Natural killer cell (primary cell): ENCODE results near the gene SNAPC3. TPM values are rescaled to one million over a fixed set of nuclear protein-coding genes. Genes with fewer than 3 reads are reported as not detected.

Experiments
- ATAC-seq, 3 donors: fragments of 150-1000 bp in 2 of 3; fragments of 200-7000 bp in 1 of 3; cut with Tn5 transposase; 1 replicate in 1 of 3; 2 replicates in 2 of 3; pipeline ENCODE4 v1.10.0; 2021; ENCODE audit warnings: mild to moderate bottlenecking in 2 of 3, moderate library complexity in 2 of 3
- DNase-seq, 2 donors: peaks; one replicate each; pipeline versions ENCODE4 v3.0.0 to v3.0.0-alpha.2; 2013 to 2021; ENCODE audit warnings: mixed read lengths in 1 of 2
- H3K27ac ChIP-seq: one replicate; pipeline ENCODE4 v1.5.1; 2013; ENCODE audit warnings: mild to moderate bottlenecking, low read length
- H3K27me3 ChIP-seq: one replicate; pipeline ENCODE4 v1.6.1; 2013; ENCODE audit warnings: low read length; ENCODE audit not compliant: control insufficient read depth, insufficient read depth
- H3K36me3 ChIP-seq: one replicate; pipeline ENCODE4 v1.6.1; 2013; ENCODE audit warnings: low read length; ENCODE audit not compliant: control insufficient read depth, insufficient read depth
- H3K4me1 ChIP-seq: one replicate; pipeline ENCODE4 v1.6.1; 2013; ENCODE audit warnings: low read length; ENCODE audit not compliant: control insufficient read depth, insufficient read depth
- H3K4me3 ChIP-seq: one replicate; pipeline ENCODE4 v1.5.1; 2013; ENCODE audit warnings: low read length
- H3K9me3 ChIP-seq: one replicate; pipeline ENCODE4 v1.6.1; 2013; ENCODE audit warnings: low read length; ENCODE audit not compliant: control insufficient read depth, insufficient read depth
- H3K27ac Mint-ChIP-seq, 2 donors: one replicate each; pipeline ENCODE4 v1.8.0; 2022; ENCODE audit warnings: mild to moderate bottlenecking in 2 of 2, mixed read lengths in 2 of 2, moderate library complexity in 1 of 2
- H3K27me3 Mint-ChIP-seq, 2 donors: one replicate each; pipeline ENCODE4 v1.8.0; 2022; ENCODE audit warnings: low read depth in 2 of 2, mixed read lengths in 2 of 2
- H3K36me3 Mint-ChIP-seq: one replicate; pipeline ENCODE4 v1.8.0; 2022; ENCODE audit warnings: mixed read lengths
- H3K4me1 Mint-ChIP-seq, 2 donors: one replicate each; pipeline ENCODE4 v1.8.0; 2022; ENCODE audit warnings: mixed read lengths in 2 of 2
- H3K4me3 Mint-ChIP-seq: one replicate; pipeline ENCODE4 v1.8.0; 2022; ENCODE audit warnings: mild to moderate bottlenecking, moderate library complexity, mixed read lengths
- H3K9me3 Mint-ChIP-seq, 2 donors: one replicate each; pipeline ENCODE4 v1.8.0; 2022; ENCODE audit warnings: mixed read lengths in 2 of 2
- WGBS: methylation state at CpG from one replicate; pipeline ENCODE4 v1.1.7; 2013; ENCODE audit warnings: missing lambda C conversion rate; ENCODE audit not compliant: insufficient coverage; 5-methylcytosine and 5-hydroxymethylcytosine counted together
- intact Hi-C: fragments of 100-400 bp; cut with micrococcal nuclease; formaldehyde crosslinking; loops from one replicate; pipeline ENCODE4 v1.14.2; 2022
- total RNA-seq, 4 donors: library from RNA; stranded (reverse); fragments of 120-200 nt in 1 of 4; gene quantifications; one replicate each; pipeline versions ENCODE4 v1.2.3 to v1.2.4, GENCODE V29; 2013 to 2022
- TF ChIP-seq, protein P1 (sequence below): fragments of 200-600 bp; IDR thresholded peaks from one replicate; pipeline ENCODE4 v1.8.0; 2022; ENCODE audit warnings: antibody characterized with exemption

SNAPC3 gene
- total RNA-seq, 3 donors from 2014 or later (not counting 1 experiment from before 2014, with no cell fraction given) = 18.5 to 22.2 (median 19.2) TPM

DNA sequence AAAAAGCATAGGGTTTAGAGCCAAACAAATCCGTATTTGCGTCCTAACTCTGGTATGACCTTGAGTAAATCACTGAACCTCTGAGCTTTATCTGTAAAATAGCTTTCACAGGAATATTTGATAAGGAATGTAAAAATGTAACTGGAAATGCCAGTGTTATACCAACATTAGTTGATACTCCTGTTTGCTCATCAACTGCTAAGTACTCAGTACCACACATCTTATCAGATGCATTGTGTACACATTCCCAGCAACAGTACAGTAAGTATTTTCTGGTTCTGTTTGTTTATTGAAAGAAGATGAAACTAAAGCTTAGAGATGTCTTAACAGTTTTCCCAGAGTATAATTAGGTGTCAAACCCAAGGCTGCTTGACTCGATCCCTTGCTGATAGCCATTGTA, 21.5 kb downstream of the SNAPC3 start:
- Mint-ChIP-seq H3K9me3 (no peaks in the 10 kb centered on the region), H3K27ac (no peak overlapping the region), H3K27me3 (no peaks in the 10 kb centered on the region), H3K36me3 (peaks cover 25% of the 10 kb centered on the region), H3K4me1 (peaks cover 19 to 29% of the 10 kb centered on the region in 2 donors), H3K4me3 (no peak overlapping the region)
- ATAC-seq = no peak
- no peaks in the 10 kb centered on the region for H3K27me3 ChIP-seq
- no peak for DNase-seq
- peaks cover 66% of the 10 kb centered on the region for H3K36me3 ChIP-seq
- no peaks in the 10 kb centered on the region for H3K4me1 ChIP-seq
- H3K9me3 ChIP-seq = no peaks in the 10 kb centered on the region
- TF ChIP-seq, protein P1, sequence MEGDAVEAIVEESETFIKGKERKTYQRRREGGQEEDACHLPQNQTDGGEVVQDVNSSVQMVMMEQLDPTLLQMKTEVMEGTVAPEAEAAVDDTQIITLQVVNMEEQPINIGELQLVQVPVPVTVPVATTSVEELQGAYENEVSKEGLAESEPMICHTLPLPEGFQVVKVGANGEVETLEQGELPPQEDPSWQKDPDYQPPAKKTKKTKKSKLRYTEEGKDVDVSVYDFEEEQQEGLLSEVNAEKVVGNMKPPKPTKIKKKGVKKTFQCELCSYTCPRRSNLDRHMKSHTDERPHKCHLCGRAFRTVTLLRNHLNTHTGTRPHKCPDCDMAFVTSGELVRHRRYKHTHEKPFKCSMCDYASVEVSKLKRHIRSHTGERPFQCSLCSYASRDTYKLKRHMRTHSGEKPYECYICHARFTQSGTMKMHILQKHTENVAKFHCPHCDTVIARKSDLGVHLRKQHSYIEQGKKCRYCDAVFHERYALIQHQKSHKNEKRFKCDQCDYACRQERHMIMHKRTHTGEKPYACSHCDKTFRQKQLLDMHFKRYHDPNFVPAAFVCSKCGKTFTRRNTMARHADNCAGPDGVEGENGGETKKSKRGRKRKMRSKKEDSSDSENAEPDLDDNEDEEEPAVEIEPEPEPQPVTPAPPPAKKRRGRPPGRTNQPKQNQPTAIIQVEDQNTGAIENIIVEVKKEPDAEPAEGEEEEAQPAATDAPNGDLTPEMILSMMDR = no peak
- 91% methylated on average over 3 of the region's 3 CpGs for whole genome bisulfite sequencing
- intact Hi-C loops = no loop called here
- no peak overlapping the region for H3K4me3 ChIP-seq
- no peak overlapping the region for H3K27ac ChIP-seq

DNA sequence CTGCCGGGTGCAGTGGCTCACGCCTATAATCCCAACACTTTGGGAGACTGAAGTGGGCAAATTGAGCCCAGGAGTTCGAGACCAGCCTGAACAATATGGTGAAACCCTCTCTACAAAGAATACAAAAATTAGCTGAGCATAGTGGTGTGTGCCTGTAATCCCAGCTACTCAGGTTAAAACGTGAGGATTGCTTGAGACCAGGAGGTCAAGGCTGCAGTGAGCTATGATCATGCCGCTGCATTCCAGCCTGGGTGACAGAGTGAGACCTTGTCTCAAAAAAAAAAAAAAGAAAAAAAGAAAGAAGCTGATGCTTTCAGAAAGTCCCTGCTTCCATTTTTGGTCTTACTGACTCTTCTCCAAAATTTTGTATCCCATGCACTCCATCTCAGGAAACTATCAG, 31.3 kb downstream of the SNAPC3 start:
- Histone ChIP-seq H3K36me3 (peaks cover 63% of the 10 kb centered on the region), H3K27me3 (no peaks in the 10 kb centered on the region), H3K9me3 (no peaks in the 10 kb centered on the region), H3K4me1 (no peaks in the 10 kb centered on the region), H3K27ac (no peak overlapping the region), H3K4me3 (no peak overlapping the region)
- no peak overlapping the region for H3K4me3 Mint-ChIP-seq
- peak overlapping the region in 1 of 2 donors; percentile 38 for H3K27ac Mint-ChIP-seq
- ATAC-seq (no peak), DNase-seq (no peak)
- intact Hi-C loops = no loop called here
- H3K9me3 Mint-ChIP-seq = no peaks in the 10 kb centered on the region
- H3K36me3 Mint-ChIP-seq = no peaks in the 10 kb centered on the region
- TF ChIP-seq, protein P1 = no peak
- no peaks in the 10 kb centered on the region for H3K4me1 Mint-ChIP-seq
- no peaks in the 10 kb centered on the region for H3K27me3 Mint-ChIP-seq
- WGBS = 99% methylated on average over 4 of the region's 5 CpGs

DNA sequence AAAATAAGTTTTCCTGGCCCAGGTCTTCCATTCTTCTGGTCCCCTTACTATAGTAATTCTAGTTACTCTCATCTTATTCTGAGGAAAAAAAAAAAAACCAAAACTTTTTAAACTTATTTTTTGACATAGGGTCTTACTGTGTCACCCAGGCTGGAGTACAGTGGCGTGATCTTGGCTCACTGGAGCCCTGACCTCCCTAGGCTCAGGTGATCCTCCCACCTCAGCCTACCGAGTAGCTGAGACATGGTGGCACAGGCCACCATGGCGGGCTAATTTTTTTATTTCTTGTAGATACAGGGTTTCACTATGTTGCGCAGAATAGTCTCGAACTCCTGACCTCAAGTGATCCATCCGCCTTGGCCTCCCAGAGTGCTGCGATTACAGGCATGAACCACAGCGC, 38.4 kb downstream of the SNAPC3 start:
- H3K36me3 Mint-ChIP-seq = peaks cover 7% of the 10 kb centered on the region
- H3K27me3 ChIP-seq = no peaks in the 10 kb centered on the region
- intact Hi-C loops = no loop called here
- H3K27me3 Mint-ChIP-seq = no peaks in the 10 kb centered on the region
- WGBS = 96% methylated on average over 8 of the region's 8 CpGs
- no peaks in the 10 kb centered on the region for H3K9me3 Mint-ChIP-seq
- no peak overlapping the region for H3K27ac ChIP-seq
- TF ChIP-seq, protein P1 = no peak
- H3K27ac Mint-ChIP-seq = peak overlapping the region in 1 of 2 donors; percentile 21
- H3K4me1 ChIP-seq = no peaks in the 10 kb centered on the region
- H3K4me3 Mint-ChIP-seq = no peak overlapping the region
- H3K4me1 Mint-ChIP-seq = no peaks in the 10 kb centered on the region
- peaks cover 71% of the 10 kb centered on the region for H3K36me3 ChIP-seq
- ATAC-seq (no peak), DNase-seq (no peak)
- H3K4me3 ChIP-seq = no peak overlapping the region
- no peaks in the 10 kb centered on the region for H3K9me3 ChIP-seq

DNA sequence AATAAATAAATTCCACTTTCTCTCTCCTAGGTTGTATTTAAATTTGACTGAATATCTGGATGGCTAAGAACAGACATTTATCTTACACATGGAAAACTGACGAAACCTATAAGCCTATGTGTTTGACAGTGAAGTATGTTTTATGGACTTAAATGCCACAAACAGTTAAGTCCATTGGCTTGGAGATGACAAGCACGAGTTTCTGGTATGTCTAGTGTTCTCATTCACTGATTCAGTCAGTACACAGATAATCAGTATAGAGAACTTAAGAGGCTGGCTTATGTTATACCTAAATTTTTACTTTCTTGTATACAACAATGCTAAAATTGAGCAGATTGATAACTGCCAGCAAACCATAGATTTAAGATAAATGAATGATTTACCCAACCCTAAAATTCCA, 38.9 kb downstream of the SNAPC3 start:
- H3K9me3 Mint-ChIP-seq = no peaks in the 10 kb centered on the region
- TF ChIP-seq, protein P1 = no peak
- H3K4me1 Mint-ChIP-seq = no peaks in the 10 kb centered on the region
- no peak overlapping the region for H3K27ac ChIP-seq
- H3K36me3 Mint-ChIP-seq = peaks cover 8% of the 10 kb centered on the region
- no peak overlapping the region for H3K4me3 ChIP-seq
- no peaks in the 10 kb centered on the region for H3K27me3 ChIP-seq
- WGBS = 94% methylated on average over 2 of the region's 2 CpGs
- DNase-seq = no peak
- H3K27ac Mint-ChIP-seq = peak overlapping the region in 1 of 2 donors; percentile 21
- no peaks in the 10 kb centered on the region for H3K4me1 ChIP-seq
- no peak for ATAC-seq
- no peaks in the 10 kb centered on the region for H3K27me3 Mint-ChIP-seq
- H3K36me3 ChIP-seq = peaks cover 74% of the 10 kb centered on the region
- H3K9me3 ChIP-seq = no peaks in the 10 kb centered on the region
- H3K4me3 Mint-ChIP-seq = no peak overlapping the region
- intact Hi-C loops = no loop called here
